Neural crest cell (in vitro differentiated cells): ENCODE data around the gene HSD3B7. TPM values are rescaled to one million over a fixed set of nuclear protein-coding genes. Genes with fewer than 3 reads are reported as not detected.

Experiments used
- DNase-seq: peaks from one replicate; pipeline ENCODE4 v3.0.0; 2021; ENCODE audit warnings: low read depth, mixed read lengths, low spot score
- H3K27ac Mint-ChIP-seq: one replicate; pipeline ENCODE4 v1.8.0; 2021; ENCODE audit warnings: mild to moderate bottlenecking, mixed read lengths; ENCODE audit not compliant: unreplicated experiment
- H3K27me3 Mint-ChIP-seq: 2 replicates; pipeline ENCODE4 v1.8.0; 2021; ENCODE audit warnings: low read depth, mild to moderate bottlenecking, mixed read lengths
- H3K36me3 Mint-ChIP-seq: 2 replicates; pipeline ENCODE4 v1.8.0; 2021; ENCODE audit warnings: low read depth, mild to moderate bottlenecking, mixed read lengths
- H3K4me1 Mint-ChIP-seq: 2 replicates; pipeline ENCODE4 v1.8.0; 2021; ENCODE audit warnings: mixed read lengths
- H3K4me3 Mint-ChIP-seq: one replicate; pipeline ENCODE4 v1.8.0; 2021; ENCODE audit warnings: mild to moderate bottlenecking, mixed read lengths
- H3K9me3 Mint-ChIP-seq: 2 replicates; pipeline ENCODE4 v1.8.0; 2021; ENCODE audit warnings: mixed read lengths
- total RNA-seq: library from RNA; stranded (reverse); gene quantifications from 2 replicates; pipeline ENCODE4 v1.2.1, GENCODE V29; 2021
- TF ChIP-seq, protein P1 (sequence below): fragments of 200-600 bp; sonication (generic); conservative IDR thresholded peaks from 2 replicates; pipeline ENCODE4 v1.5.0; 2021; ENCODE audit warnings: antibody characterized with exemption, mild to moderate bottlenecking

HSD3B7 gene
- total RNA-seq, 1 donor from 2014 or later = 1.9 TPM

DNA sequence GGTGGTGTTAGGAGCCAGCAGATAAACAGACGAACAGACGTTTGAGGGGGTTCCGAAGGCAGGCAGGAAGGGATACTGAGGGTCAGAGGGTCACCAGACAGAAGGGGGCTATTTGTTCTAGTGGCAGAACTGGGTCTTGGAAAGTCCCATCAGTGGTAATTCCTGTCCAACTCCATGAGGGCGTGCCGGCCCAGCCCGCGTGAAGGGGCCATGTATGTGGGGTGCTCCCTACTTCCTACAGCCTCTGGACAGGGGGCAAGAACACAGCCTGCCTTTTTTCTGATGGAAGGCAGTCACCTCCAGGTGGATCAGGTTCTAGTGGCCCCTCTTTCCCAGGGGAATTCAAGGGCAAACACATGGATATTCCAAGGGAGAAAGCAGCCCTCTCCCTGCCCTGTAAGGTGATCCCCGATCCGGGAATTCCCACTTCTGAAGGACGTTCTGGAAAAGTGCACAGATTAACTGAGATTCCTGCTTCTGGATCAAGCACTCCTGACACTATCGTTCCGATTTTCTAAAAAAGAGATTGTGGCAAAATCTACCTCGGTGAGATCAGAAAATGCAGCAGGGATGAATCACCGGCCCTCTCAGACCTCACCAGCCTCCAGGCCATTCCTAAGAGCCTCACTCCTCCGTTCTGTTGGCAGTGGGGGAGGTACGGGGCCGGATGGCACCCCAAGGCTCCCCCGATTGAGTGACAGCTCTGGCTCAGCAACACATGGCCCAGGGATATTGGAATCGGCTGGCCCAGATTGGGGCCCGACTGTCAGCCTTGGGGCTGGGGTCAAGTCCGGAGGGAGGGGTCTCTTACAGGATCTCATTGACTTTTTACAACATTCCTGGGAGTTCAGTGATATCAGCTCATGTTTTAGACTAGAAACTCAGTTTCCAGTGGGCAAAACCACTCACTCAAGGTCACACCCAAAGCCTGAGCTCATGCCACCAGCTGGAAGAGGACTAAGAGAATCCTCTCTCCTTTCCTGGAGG lies 13.0 kb downstream of the HSD3B7 start:
- TF ChIP-seq, protein P1, sequence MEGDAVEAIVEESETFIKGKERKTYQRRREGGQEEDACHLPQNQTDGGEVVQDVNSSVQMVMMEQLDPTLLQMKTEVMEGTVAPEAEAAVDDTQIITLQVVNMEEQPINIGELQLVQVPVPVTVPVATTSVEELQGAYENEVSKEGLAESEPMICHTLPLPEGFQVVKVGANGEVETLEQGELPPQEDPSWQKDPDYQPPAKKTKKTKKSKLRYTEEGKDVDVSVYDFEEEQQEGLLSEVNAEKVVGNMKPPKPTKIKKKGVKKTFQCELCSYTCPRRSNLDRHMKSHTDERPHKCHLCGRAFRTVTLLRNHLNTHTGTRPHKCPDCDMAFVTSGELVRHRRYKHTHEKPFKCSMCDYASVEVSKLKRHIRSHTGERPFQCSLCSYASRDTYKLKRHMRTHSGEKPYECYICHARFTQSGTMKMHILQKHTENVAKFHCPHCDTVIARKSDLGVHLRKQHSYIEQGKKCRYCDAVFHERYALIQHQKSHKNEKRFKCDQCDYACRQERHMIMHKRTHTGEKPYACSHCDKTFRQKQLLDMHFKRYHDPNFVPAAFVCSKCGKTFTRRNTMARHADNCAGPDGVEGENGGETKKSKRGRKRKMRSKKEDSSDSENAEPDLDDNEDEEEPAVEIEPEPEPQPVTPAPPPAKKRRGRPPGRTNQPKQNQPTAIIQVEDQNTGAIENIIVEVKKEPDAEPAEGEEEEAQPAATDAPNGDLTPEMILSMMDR = no peak
- Mint-ChIP-seq H3K4me1 (peaks cover 5% of the 10 kb centered on the region), H3K27me3 (peaks cover 24% of the 10 kb centered on the region), H3K9me3 (no peaks in the 10 kb centered on the region), H3K36me3 (peaks cover 3% of the 10 kb centered on the region), H3K27ac (no peak overlapping the region), H3K4me3 (peak overlapping the region; percentile 73)
- DNase-seq = no peak

GRCh38 chr16:30998852-30999761 lies 14.1 kb downstream of the HSD3B7 start:
- no peaks in the 10 kb centered on the region for H3K9me3 Mint-ChIP-seq
- TF ChIP-seq, protein P1 = no peak
- H3K4me3 Mint-ChIP-seq = peak overlapping the region; percentile 29
- H3K27ac Mint-ChIP-seq = no peak overlapping the region
- H3K4me1 Mint-ChIP-seq = peaks cover 5% of the 10 kb centered on the region
- peaks cover 3% of the 10 kb centered on the region for H3K36me3 Mint-ChIP-seq
- no peak for DNase-seq
- H3K27me3 Mint-ChIP-seq = peaks cover 24% of the 10 kb centered on the region

DNA sequence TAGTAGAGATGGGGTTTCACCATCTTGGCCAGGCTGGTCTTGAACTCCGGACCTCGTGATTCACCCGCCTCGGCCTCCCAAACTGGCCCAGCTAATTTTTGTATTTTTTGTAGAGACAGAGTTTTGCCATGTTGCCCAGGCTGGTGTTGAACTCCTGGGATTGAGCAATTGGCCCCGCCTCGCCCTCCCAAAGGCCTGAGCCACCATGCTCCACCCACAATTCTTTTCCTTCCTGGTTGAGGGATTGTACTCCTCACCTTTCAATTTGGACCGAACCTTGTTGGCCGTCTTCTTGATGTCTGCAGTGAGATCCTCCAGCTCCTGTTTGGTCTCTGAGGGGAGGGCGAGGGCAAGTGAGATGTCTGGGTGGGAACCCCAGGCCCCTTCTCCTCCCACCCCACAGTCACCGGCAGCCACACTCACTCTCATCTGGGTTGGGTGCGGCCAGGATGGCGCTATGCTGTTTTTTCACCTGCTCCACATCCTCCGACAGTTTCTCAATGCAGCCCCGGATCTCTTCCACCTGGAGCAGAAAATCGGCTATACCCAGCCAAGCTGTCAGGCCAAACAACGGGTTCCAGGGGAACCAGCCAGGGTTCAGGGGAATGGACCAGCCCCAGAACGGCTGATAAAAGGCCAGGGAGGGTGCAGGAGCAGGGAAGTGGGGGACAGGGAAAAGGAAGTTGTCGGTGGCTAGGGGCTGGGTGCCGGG lies 15.8 kb downstream of the HSD3B7 start:
- DNase-seq = no peak
- H3K36me3 Mint-ChIP-seq = peaks cover 3% of the 10 kb centered on the region
- H3K27me3 Mint-ChIP-seq = peaks cover 21% of the 10 kb centered on the region
- no peak overlapping the region for H3K27ac Mint-ChIP-seq
- peaks cover 8% of the 10 kb centered on the region for H3K4me1 Mint-ChIP-seq
- no peaks in the 10 kb centered on the region for H3K9me3 Mint-ChIP-seq
- H3K4me3 Mint-ChIP-seq = no peak overlapping the region
- TF ChIP-seq, protein P1 = no peak

GRCh38 chr16:31001507-31002249 lies 16.7 kb downstream of the HSD3B7 start:
- DNase-seq = no peak
- Mint-ChIP-seq H3K9me3 (no peaks in the 10 kb centered on the region), H3K27me3 (peaks cover 18% of the 10 kb centered on the region), H3K36me3 (no peaks in the 10 kb centered on the region), H3K4me3 (no peak overlapping the region), H3K4me1 (peaks cover 9% of the 10 kb centered on the region), H3K27ac (peak overlapping the region; percentile 50)
- TF ChIP-seq, protein P1 = no peak
